ENCODE results near the gene MAP10.
A peak's percentile ranks its signal among the peaks of the same experiment; 100 is the strongest.

The MAP10 gene

GRCh38 chr1:232766241-232766890 lies 38.9 kb upstream of the MAP10 start:
- Histone ChIP-seq H4K91ac (ENCODE audit: low read length) (no peak overlapping the region), H3K23ac (ENCODE audit: low read length in 2 of 2) (no peak overlapping the region)

GRCh38 chr1:232766904-232767303 lies 38.3 kb upstream of the MAP10 start:
- no peak overlapping the region for H4K91ac ChIP-seq (ENCODE audit: low read length)
- no peak overlapping the region for H2BK12ac ChIP-seq (ENCODE audit: low read length in 2 of 2)
- no peak overlapping the region for H3K14ac ChIP-seq (ENCODE audit: low read length in 2 of 2)
- H2BK5ac ChIP-seq (ENCODE audit: low read depth, low read length, poor library complexity, severe bottlenecking): peak overlapping the region; percentile 49
- peaks cover 9% of the 10 kb centered on the region for H3K4me1 ChIP-seq (ENCODE audit: control insufficient read depth, insufficient read depth, low read depth, low read length)
- H3K36me3 ChIP-seq (ENCODE audit: control insufficient read depth in 1 of 2, insufficient read depth in 2 of 2, low read depth in 1 of 2, low read length in 2 of 2): no peaks in the 10 kb centered on the region
- no peaks in the 10 kb centered on the region for H3K79me1 ChIP-seq (replicated peaks; ENCODE audit: low read length, poor library complexity, severe bottlenecking)
- no CpG with 5 or more reads among the region's 1 CpG for WGBS
- peak overlapping the region; percentile 73 for H2AK5ac ChIP-seq (ENCODE audit: low read length, severe bottlenecking)
- H3K18ac ChIP-seq (ENCODE audit: low read depth in 1 of 2, low read length in 2 of 2): no peak overlapping the region
- H3K9ac ChIP-seq (ENCODE audit: low read length): peak overlapping the region; percentile 20
- H2BK120ac ChIP-seq (ENCODE audit: low read depth, low read length): no peak overlapping the region
- no peaks in the 10 kb centered on the region for H3K9me3 ChIP-seq (ENCODE audit: control insufficient read depth, low read length)
- H3K4me3 ChIP-seq (ENCODE audit: insufficient read depth in 1 of 2, low read depth in 1 of 2, low read length in 2 of 2): no peak overlapping the region
- no peak overlapping the region for H3K4ac ChIP-seq (ENCODE audit: low read depth in 1 of 2, low read length in 2 of 2)
- no peak overlapping the region for H4K8ac ChIP-seq (ENCODE audit: low read length)
- H3K27me3 ChIP-seq (ENCODE audit: control insufficient read depth in 1 of 2, insufficient read depth in 1 of 2, low read length in 2 of 2): no peaks in the 10 kb centered on the region
- H3K4me2 ChIP-seq (ENCODE audit: low read length, poor library complexity, severe bottlenecking): no peak overlapping the region
- H2AFZ ChIP-seq (ENCODE audit: low read depth, low read length): no peak overlapping the region
- DNase-seq: no peak
- no peak overlapping the region for H3K23ac ChIP-seq (ENCODE audit: low read length in 2 of 2)
- no peak overlapping the region for H2BK15ac ChIP-seq (ENCODE audit: low read depth, poor library complexity, severe bottlenecking)
- peak overlapping the region; percentile 88 for H3K27ac ChIP-seq (ENCODE audit: low read length, poor library complexity, severe bottlenecking)

More at GRCh38 chr1:232766241-232766890, 38.9 kb upstream of the MAP10 start:
- Histone ChIP-seq H3K27ac (ENCODE audit: low read length, poor library complexity, severe bottlenecking) (peak overlapping the region; percentile 88), H2AK5ac (ENCODE audit: low read length, severe bottlenecking) (no peak overlapping the region), H3K36me3 (ENCODE audit: control insufficient read depth in 1 of 2, insufficient read depth in 2 of 2, low read depth in 1 of 2, low read length in 2 of 2) (no peaks in the 10 kb centered on the region), H3K4me1 (ENCODE audit: control insufficient read depth, insufficient read depth, low read depth, low read length) (peaks cover 9% of the 10 kb centered on the region), H2BK5ac (ENCODE audit: low read depth, low read length, poor library complexity, severe bottlenecking) (peak overlapping the region; percentile 59), H3K4me2 (ENCODE audit: low read length, poor library complexity, severe bottlenecking) (peak overlapping the region; percentile 44), H3K9ac (ENCODE audit: low read length) (no peak overlapping the region), H4K8ac (ENCODE audit: low read length) (peak overlapping the region; percentile 45), H3K4ac (ENCODE audit: low read depth in 1 of 2, low read length in 2 of 2) (peak overlapping the region in 1 of 2 experiments; percentile 24), H2BK15ac (ENCODE audit: low read depth, poor library complexity, severe bottlenecking) (no peak overlapping the region), H2BK12ac (ENCODE audit: low read length in 2 of 2) (peak overlapping the region in 1 of 2 experiments; percentile 17), H3K79me1 (replicated peaks; ENCODE audit: low read length, poor library complexity, severe bottlenecking) (no peaks in the 10 kb centered on the region), H3K4me3 (ENCODE audit: insufficient read depth in 1 of 2, low read depth in 1 of 2, low read length in 2 of 2) (no peak overlapping the region), H3K9me3 (ENCODE audit: control insufficient read depth, low read length) (no peaks in the 10 kb centered on the region), H3K18ac (ENCODE audit: low read depth in 1 of 2, low read length in 2 of 2) (no peak overlapping the region), H3K14ac (ENCODE audit: low read length in 2 of 2) (no peak overlapping the region), H3K27me3 (ENCODE audit: control insufficient read depth in 1 of 2, insufficient read depth in 1 of 2, low read length in 2 of 2) (no peaks in the 10 kb centered on the region), H2AFZ (ENCODE audit: low read depth, low read length) (no peak overlapping the region), H2BK120ac (ENCODE audit: low read depth, low read length) (no peak overlapping the region)
- WGBS: 65% methylated on average over 8 of the region's 8 CpGs
- peak; percentile 41 for DNase-seq

GRCh38 chr1:232767305-232768074 lies 37.7 kb upstream of the MAP10 start:
- peak overlapping the region; percentile 94 for H4K8ac ChIP-seq (ENCODE audit: low read length)
- H3K9me3 ChIP-seq (ENCODE audit: control insufficient read depth, low read length): no peaks in the 10 kb centered on the region
- no peak overlapping the region for H3K23ac ChIP-seq (ENCODE audit: low read length in 2 of 2)
- no peak overlapping the region for H3K4ac ChIP-seq (ENCODE audit: low read depth in 1 of 2, low read length in 2 of 2)
- H3K14ac ChIP-seq (ENCODE audit: low read length in 2 of 2): no peak overlapping the region
- H3K36me3 ChIP-seq (ENCODE audit: control insufficient read depth in 1 of 2, insufficient read depth in 2 of 2, low read depth in 1 of 2, low read length in 2 of 2): no peaks in the 10 kb centered on the region
- no peak overlapping the region for H3K4me2 ChIP-seq (ENCODE audit: low read length, poor library complexity, severe bottlenecking)
- H2AK5ac ChIP-seq (ENCODE audit: low read length, severe bottlenecking): no peak overlapping the region
- DNase-seq: peak; percentile 80
- H3K9ac ChIP-seq (ENCODE audit: low read length): peak overlapping the region; percentile 20
- H3K4me3 ChIP-seq (ENCODE audit: insufficient read depth in 1 of 2, low read depth in 1 of 2, low read length in 2 of 2): no peak overlapping the region
- peak overlapping the region; percentile 88 for H3K27ac ChIP-seq (ENCODE audit: low read length, poor library complexity, severe bottlenecking)
- peaks cover 9% of the 10 kb centered on the region for H3K4me1 ChIP-seq (ENCODE audit: control insufficient read depth, insufficient read depth, low read depth, low read length)
- H3K79me1 ChIP-seq (replicated peaks; ENCODE audit: low read length, poor library complexity, severe bottlenecking): no peaks in the 10 kb centered on the region
- peak overlapping the region in 1 of 2 experiments; percentile 82 for H3K18ac ChIP-seq (ENCODE audit: low read depth in 1 of 2, low read length in 2 of 2)
- no peaks in the 10 kb centered on the region for H3K27me3 ChIP-seq (ENCODE audit: control insufficient read depth in 1 of 2, insufficient read depth in 1 of 2, low read length in 2 of 2)
- no peak overlapping the region for H2AFZ ChIP-seq (ENCODE audit: low read depth, low read length)
- WGBS: 72% methylated on average over 13 of the region's 14 CpGs
- H2BK12ac ChIP-seq (ENCODE audit: low read length in 2 of 2): peak overlapping the region in 1 of 2 experiments; percentile 76
- H4K91ac ChIP-seq (ENCODE audit: low read length): peak overlapping the region; percentile 47
- peak overlapping the region; percentile 67 for H2BK5ac ChIP-seq (ENCODE audit: low read depth, low read length, poor library complexity, severe bottlenecking)
- no peak overlapping the region for H2BK15ac ChIP-seq (ENCODE audit: low read depth, poor library complexity, severe bottlenecking)
- H2BK120ac ChIP-seq (ENCODE audit: low read depth, low read length): no peak overlapping the region

DNA sequence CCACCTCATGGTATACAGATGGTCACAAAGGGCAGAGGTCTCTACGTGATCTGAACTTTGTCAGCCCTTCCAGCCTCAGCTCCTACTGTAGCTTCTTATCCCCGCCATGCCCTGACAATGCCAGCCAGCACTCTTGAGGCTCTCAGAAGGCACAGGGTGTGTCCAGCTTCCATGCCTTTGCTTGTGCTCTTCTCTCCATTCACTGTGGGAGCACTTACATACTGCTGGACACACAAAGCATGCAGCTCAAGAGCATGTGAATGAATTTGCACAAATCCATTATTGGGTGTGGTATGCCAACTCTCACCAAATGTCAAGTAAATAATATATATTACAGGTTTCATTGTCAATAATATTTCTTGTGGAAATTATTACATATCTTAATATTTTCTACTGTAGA lies 36.4 kb upstream of the MAP10 start:
- H3K4me2 ChIP-seq (ENCODE audit: low read length, poor library complexity, severe bottlenecking): no peak overlapping the region
- no peak overlapping the region for H2BK120ac ChIP-seq (ENCODE audit: low read depth, low read length)
- no peak overlapping the region for H2BK15ac ChIP-seq (ENCODE audit: low read depth, poor library complexity, severe bottlenecking)
- H2BK12ac ChIP-seq (ENCODE audit: low read length in 2 of 2): peak overlapping the region in 1 of 2 experiments; percentile 8
- 99% methylated on average over 2 of the region's 2 CpGs for WGBS
- no peak overlapping the region for H3K23ac ChIP-seq (ENCODE audit: low read length in 2 of 2)
- no peak overlapping the region for H3K14ac ChIP-seq (ENCODE audit: low read length in 2 of 2)
- no peak overlapping the region for H3K18ac ChIP-seq (ENCODE audit: low read depth in 1 of 2, low read length in 2 of 2)
- no peaks in the 10 kb centered on the region for H3K9me3 ChIP-seq (ENCODE audit: control insufficient read depth, low read length)
- DNase-seq: no peak
- no peak overlapping the region for H3K4me3 ChIP-seq (ENCODE audit: insufficient read depth in 1 of 2, low read depth in 1 of 2, low read length in 2 of 2)
- no peaks in the 10 kb centered on the region for H3K79me1 ChIP-seq (replicated peaks; ENCODE audit: low read length, poor library complexity, severe bottlenecking)
- H3K36me3 ChIP-seq (ENCODE audit: control insufficient read depth in 1 of 2, insufficient read depth in 2 of 2, low read depth in 1 of 2, low read length in 2 of 2): no peaks in the 10 kb centered on the region
- peak overlapping the region; percentile 28 for H2AK5ac ChIP-seq (ENCODE audit: low read length, severe bottlenecking)
- H4K8ac ChIP-seq (ENCODE audit: low read length): no peak overlapping the region
- H4K91ac ChIP-seq (ENCODE audit: low read length): no peak overlapping the region
- no peak overlapping the region for H2BK5ac ChIP-seq (ENCODE audit: low read depth, low read length, poor library complexity, severe bottlenecking)
- no peak overlapping the region for H3K4ac ChIP-seq (ENCODE audit: low read depth in 1 of 2, low read length in 2 of 2)
- H3K4me1 ChIP-seq (ENCODE audit: control insufficient read depth, insufficient read depth, low read depth, low read length): peaks cover 9% of the 10 kb centered on the region
- H3K27ac ChIP-seq (ENCODE audit: low read length, poor library complexity, severe bottlenecking): no peak overlapping the region
- H3K9ac ChIP-seq (ENCODE audit: low read length): no peak overlapping the region
- no peaks in the 10 kb centered on the region for H3K27me3 ChIP-seq (ENCODE audit: control insufficient read depth in 1 of 2, insufficient read depth in 1 of 2, low read length in 2 of 2)
- no peak overlapping the region for H2AFZ ChIP-seq (ENCODE audit: low read depth, low read length)
